GM19240 (cell line): Measurements from ENCODE around the gene CPA1.

Source experiments
- DNase-seq: peaks from one replicate; pipeline ENCODE4 v3.0.0; 2011; ENCODE audit warnings: low spot score; ENCODE audit not compliant: insufficient read length

Gene CPA1

DNA sequence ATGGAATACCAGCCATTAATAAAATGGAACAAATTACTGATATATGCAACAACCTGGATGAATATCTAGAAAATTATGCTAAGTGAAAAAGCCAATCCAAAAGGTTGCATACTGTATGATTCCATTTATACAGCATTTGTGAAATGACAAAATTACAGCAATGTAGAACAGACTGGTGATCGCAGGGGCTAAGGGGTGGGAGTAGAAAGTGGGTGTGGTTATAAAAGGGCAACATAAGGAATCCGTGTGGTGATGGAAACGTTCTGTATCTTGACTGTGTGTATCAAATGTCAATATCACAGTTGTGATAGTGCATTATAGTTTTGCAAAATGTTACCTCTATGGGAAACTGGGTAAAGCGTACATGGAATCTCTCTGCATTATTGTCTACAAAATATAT is 45.5 kb downstream of the CPA1 start:
- no peak for DNase-seq

DNA sequence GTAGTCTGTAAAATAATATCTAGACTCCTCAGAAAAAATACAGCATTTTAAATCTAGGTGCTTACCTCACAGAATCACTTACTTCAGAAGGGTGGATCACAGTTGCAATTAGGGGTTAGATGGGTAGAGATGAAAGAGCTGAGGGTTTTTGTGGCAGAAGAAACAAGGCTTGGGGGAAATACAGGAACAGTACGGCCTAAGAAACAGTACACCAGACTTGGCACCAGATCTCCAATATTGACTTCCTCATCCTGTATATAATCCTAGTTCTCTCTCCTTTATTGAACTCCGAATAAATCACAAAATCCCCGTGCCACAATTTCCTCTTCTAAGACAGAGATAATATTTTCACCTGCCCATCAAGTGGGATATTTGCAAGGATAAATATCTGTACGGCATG is 46.3 kb downstream of the CPA1 start:
- no peak for DNase-seq

DNA sequence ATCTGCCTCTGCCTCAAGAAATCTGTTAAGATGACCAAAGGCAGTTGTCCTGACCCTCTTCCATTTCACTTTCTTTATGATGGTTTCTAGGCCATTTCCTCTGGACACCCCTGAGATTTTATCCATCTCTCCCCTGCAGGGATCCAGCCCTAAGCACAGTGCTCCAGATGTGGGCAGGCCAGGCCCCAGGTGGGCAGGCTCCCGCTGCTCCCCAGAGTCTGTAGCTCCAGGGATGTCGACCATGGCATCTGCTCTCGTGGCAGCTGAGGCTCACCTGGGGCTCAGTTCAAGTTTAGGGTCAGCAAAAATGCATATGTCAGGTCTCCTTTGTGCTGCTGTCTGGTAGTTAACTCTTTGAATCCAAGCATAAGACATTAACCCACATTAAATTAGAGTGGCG is 48.7 kb downstream of the CPA1 start:
- no peak for DNase-seq

DNA sequence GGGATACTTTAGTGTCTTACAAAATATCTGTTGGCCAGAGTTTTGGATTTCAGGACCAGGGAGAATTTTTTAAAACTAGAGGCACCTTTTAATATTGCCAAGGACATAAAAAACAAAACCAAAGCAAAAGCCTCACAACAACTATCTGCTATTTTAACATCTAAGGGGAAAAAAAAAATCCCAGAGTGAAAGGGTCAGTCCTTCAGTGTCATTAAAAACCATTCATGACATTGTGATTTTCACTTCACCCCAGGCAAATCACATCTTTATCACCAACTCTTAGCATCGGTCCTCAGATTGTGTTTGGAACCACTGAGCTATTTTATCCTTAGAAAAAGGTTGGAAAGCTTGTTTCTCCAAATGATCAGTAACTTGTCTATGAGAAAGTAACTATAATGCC is 49.8 kb downstream of the CPA1 start:
- no peak for DNase-seq

DNA sequence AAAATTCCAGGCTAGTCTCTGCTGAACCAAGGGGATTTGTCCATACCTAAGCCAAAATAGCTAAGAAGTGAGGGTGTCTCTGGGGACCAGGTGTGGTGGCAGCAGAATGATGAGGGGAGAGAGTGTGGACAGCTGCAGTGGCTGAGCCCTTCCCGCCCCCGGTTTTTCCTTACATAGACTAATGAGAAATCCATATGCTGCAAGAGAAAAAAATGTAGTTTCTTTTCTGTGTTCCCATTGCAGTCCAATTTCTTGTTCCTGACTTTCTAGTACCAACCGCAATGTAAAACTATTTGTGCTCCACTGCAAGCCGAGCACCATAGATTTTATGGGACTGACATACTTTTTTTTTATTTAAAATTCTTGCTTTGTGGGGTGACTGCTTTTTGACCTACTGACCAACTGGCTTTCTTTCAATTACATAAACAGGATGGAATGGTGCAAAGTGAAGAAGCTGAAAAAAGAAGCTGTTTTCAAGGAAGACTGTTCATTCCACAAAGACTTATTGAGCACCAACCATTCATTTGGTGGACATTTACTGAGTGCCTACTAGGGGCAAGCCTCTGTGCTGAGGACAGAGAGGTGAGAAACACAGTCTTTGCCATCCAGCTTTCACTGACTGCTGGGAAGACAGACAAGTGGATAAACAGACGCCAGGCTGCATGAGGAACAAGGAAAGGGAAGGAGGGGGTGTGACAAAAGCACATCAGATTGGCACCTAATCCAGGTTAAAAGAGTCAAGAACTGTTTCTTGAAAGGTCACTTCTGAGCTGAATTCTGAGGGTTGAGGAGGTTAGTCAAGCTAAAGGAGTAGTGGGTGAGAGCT is 50.8 kb downstream of the CPA1 start:
- DNase-seq: no peak

DNA sequence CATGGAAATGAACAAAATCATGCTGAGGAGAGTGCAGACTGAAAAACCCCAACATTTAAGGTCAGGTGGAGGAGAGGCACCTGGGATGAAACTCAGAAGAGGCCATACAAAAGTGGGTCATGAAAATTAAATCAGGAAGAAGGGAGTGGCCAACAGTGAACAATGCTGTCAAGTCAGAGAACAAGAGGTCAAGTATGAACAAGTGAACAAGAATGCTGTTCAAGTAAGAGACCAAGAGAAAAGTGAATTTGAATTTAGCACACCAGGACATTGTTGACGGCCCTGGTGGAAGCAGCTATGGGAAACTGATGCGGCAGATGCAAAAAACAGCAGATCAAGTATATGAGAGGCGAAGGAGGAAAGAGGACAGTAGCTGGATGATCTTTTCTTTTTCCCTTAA is 52.6 kb downstream of the CPA1 start:
- no peak for DNase-seq

- no peak for DNase-seq
These were observed 53.0 kb downstream of the CPA1 start for GRCh38 chr7:130433301-130433700.

DNA sequence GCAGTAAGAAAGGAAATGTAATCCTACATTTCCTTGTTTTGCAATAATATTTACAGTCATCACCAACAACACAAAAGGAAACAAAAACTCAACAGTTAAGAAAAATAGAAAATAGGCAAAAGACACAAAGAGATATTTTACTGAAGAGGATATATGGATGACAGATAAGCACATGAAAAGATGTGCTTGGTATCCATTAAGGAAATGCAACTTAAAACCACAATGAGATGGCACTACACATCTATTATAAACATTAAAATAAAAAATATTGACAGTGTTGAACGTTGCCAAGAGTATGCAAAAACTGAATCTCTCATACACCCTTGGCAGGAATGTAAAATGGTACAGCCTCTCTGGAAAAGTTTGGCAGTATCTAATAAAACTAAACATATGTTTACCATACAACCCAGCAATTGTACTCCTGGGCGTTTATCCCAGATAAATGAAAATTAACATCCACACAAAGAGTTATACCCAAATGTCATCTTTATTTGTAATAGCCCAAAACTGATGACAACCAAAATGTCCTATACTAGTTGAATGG is 55.1 kb downstream of the CPA1 start:
- no peak for DNase-seq

DNA sequence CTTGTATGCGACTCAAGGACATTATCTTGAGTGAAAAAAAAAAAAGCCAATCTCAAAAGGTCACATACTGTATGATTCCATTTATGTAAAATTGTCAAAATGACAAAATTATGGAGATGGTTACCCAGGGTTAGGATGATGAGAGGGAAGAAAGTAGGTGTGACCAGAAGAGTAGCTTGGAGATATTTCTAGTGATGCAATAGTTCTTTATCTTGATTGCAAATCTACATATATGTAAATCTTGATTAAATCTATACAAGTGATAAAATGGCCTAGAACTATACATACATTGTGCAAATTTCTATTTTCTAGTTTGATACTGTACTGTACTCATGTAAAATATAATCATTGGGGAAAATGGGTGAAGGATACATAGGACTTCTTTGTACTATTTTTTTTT is 56.0 kb downstream of the CPA1 start:
- no peak for DNase-seq
